GM12892 (cell line): ENCODE results near the gene RGS7.
A peak's percentile ranks its signal among the peaks of the same experiment; 100 is the strongest.
"Not testable (repeated sequence)": the region's sequence is repeated elsewhere in the genome, so short reads cannot be mapped to it uniquely, and the experiment has no call there.

ENCODE experiments used
- DNase-seq: peaks from one replicate; pipeline ENCODE4 v3.0.0; 2011; ENCODE audit not compliant: insufficient read length
- FAIRE-seq: peaks from 2 replicates; lab custom pipeline; 2011; peaks lifted over from hg19 to GRCh38; lab: Jason Lieb, UNC
- POLR2A ChIP-seq: IDR thresholded peaks from 2 replicates; pipeline ENCODE4 v1.6.1; 2011; ENCODE audit warnings: low read depth, low read length, control low read depth
- POLR2AphosphoS5 ChIP-seq: IDR thresholded peaks from 2 replicates; pipeline ENCODE4 v1.6.1; 2011; ENCODE audit warnings: low read depth, low read length, control low read depth
- TAF1 ChIP-seq: IDR thresholded peaks from 2 replicates; pipeline ENCODE4 v1.6.1; 2011; ENCODE audit warnings: low read depth, mild to moderate bottlenecking, control low read depth, low read length, borderline replicate concordance

Gene RGS7

DNA sequence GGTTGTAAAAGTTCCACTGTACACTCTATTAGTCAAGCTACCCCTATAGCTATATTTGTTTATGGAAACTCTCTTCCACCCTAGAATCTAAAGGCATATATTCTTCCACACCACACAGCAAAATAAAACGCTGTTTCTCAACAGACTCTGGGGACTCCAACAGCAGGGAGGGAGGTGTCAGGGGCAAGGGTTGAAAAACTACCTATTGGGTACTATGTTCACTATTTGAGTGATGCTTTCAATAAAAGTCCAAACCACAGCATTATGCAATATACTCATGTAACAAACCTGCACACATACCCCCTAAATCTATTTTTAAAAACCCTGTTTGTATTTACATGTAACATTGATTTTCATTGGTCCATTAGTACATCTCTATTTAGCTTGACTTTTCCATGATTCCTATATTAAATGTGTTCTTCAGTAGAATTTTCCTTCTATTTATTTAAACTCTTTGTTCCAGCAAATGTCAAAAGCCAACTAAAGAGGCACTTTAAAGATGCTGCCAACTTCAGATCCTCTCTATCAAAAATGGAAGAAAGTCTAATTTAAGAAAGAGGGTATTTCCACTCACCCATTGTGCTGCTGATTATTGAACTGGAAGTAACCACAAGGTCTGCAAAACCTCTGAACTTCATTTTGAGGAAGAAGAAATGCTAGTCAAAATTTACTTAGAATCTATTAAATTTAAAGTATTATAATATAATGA is 26.2 kb downstream of the RGS7 start:
- TF ChIP-seq POLR2AphosphoS5: no peak
- no peak for TF ChIP-seq TAF1
- TF ChIP-seq POLR2A: no peak
- DNase-seq (no peak), FAIRE-seq (peak; percentile 17)

DNA sequence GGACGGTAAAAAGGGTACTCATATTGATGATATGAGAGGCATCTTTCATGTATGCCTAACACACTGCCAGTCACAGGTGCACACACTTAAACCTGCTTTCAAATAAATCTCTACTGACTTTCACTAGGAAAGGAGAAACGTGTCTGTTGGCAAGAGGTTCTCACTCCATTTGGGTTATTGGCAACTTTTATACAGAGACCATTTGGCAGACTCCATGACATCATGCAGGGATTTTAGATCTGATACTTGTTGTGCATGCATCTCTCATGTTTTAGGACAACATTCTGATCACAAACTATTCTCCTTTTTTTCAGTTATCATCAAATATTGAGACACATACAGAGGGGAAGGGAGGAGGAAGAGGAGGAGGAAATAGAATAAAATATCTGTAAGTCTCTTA is 31.5 kb downstream of the RGS7 start:
- no peak for FAIRE-seq
- no peak for DNase-seq
- TF ChIP-seq TAF1 (no peak), POLR2AphosphoS5 (no peak), POLR2A (no peak)

GRCh38 chr1:241323514-241324195 is 33.4 kb downstream of the RGS7 start:
- DNase-seq: no peak
- FAIRE-seq: no peak
- no peak for TF ChIP-seq POLR2A
- no peak for TF ChIP-seq TAF1
- no peak for TF ChIP-seq POLR2AphosphoS5

DNA sequence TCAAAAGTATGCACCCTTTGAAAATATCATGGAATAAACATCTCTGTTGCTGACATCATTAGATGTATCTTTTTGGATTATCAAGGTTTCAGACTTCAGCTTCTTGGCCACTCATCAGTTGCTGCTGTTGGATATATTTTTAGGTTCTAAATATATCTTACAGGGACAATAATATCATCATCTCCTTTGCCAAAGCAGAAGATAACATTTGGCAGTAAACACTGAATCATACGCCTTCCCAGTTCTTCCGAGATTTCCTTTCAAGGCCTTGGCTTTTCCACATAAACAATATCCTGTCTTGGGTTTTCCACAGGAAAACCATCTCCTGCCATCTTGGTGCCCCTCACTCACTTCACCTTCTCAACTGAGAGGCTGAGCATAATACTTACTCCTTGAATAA is 39.3 kb downstream of the RGS7 start:
- TF ChIP-seq POLR2A: no peak
- TF ChIP-seq TAF1: no peak
- no peak for TF ChIP-seq POLR2AphosphoS5
- no peak for DNase-seq
- no peak for FAIRE-seq

DNA sequence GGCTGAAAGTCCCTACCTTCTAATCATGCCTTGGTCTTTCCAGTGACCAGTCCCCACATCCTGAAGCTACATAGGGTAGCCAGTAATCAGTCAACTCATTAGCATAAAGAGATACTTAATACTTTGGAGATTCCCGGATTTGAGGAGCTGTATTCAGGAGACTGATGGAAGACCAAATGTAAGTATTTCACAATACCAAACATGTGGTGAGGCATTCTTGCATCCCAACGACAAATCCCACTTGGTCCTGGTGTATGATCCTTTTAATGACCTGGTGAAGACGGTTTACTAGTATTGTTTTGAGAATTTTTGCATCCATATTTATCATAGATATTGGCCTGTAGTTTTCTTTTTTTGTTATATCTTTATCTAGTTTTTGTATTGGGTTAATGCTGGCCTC is 40.6 kb downstream of the RGS7 start:
- no peak for TF ChIP-seq POLR2A
- no peak for TF ChIP-seq POLR2AphosphoS5
- no peak for TF ChIP-seq TAF1
- DNase-seq (no peak), FAIRE-seq (no peak)

DNA sequence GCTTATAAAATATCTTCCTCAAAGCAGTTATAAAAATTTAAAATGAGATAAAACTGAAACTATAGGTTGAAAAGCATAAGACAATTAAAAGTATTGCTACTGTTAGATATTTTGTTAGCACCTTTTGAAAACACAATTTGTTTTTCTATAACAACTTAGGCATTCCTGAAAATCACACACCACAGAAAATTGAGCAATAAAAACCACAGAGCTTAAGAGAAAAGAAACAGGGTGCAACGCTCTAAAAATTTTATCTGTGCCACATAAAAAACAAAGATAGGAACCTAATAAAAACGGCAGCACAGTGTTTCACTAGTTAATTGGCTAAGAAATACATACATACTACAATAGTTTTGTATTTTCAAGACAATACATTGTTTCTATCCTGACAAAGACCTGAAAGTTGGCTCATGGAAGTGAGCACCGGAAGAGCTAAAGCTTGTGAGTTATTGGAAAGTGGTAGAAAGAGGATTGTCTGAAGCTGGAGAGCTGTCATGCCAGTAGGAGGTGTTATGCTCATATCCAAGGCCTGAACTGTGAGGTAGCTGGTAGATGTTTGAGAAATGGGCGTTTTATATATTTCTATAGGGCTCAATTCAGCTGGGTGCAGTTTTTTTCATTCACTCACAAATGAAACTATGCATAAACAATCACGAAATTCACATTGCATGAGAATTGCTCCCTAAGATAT is 45.8 kb downstream of the RGS7 start:
- DNase-seq (no peak), FAIRE-seq (no peak)
- TF ChIP-seq POLR2AphosphoS5 (no peak), TAF1 (no peak), POLR2A (no peak)

DNA sequence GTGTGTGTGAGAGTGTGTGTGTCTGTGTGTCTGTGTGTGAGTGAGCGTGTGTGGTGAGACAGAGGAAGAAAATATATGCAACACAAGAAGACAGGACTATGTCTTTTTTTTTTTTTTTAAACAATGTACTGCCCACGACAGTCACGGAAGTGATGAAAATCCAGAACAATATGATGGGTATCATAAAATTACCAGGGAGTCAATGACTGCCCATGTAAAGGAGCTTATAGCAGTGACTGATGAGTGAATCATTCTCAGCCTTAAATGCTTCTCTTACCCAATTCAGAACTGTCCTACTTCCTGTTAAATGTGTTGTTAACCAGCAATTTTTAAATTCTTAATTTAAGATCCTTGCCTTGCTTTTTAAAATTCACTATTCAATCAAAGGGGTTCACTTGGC is 46.6 kb downstream of the RGS7 start:
- TF ChIP-seq POLR2AphosphoS5: no peak
- TF ChIP-seq TAF1: no peak
- no peak for TF ChIP-seq POLR2A
- FAIRE-seq: no peak
- DNase-seq: no peak

- no peak for FAIRE-seq
- TF ChIP-seq POLR2A (no peak), TAF1 (no peak), POLR2AphosphoS5 (no peak)
- DNase-seq: no peak
Measured at GRCh38 chr1:241309651-241310050, 47.4 kb downstream of the RGS7 start.

GRCh38 chr1:241308471-241308870 is 48.5 kb downstream of the RGS7 start:
- DNase-seq (no peak), FAIRE-seq (no peak)
- TF ChIP-seq POLR2A: no peak
- no peak for TF ChIP-seq POLR2AphosphoS5
- no peak for TF ChIP-seq TAF1

DNA sequence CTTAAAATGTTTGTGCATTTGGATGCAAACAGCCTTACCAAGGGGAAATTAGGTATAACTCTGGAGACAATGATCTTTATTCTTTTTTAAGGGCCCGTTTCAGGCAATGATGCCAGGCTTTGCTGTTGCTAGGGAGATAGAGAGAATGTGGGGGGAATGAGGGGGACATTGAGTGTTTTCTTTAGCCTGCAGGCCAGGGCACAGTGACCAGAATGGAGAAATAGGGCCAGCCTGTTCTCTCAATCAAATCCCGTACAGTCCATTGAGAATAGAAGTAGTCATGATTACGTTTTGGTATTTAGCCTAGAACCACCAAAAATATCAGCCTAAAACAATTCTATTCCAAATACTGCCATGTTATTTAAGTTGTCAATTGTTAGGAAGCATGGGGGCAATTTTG is 49.0 kb downstream of the RGS7 start:
- FAIRE-seq: no peak
- no peak for DNase-seq
- no peak for TF ChIP-seq POLR2A
- no peak for TF ChIP-seq POLR2AphosphoS5
- TF ChIP-seq TAF1: no peak

DNA sequence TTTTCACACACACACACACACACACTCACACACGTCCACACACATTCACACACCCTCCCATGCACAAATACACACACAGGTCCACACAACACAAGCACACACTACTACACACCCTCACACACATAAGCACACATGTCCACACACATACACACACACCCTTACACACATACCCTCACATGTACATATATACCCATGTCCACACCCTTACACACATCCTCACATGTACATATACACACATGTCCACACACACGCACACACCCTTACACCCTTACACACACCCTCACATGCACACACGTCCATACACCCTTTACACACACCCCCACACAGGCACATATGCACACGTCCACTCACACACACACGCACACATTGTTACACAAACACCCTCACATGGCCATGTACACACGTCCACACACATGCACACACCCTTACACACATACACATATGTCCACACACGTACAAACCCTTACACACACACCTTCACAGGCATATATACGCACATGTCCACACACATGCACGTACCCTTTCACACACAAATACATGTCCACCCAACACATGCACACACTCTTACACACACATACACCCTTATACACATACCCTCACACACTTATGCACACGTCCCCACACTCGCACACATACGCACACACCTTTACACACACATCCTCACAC is 50.7 kb downstream of the RGS7 start:
- TF ChIP-seq TAF1: no peak
- no peak for TF ChIP-seq POLR2AphosphoS5
- no peak for TF ChIP-seq POLR2A
- FAIRE-seq (no peak), DNase-seq (no peak)

GRCh38 chr1:241302024-241302423 is 55.0 kb downstream of the RGS7 start:
- DNase-seq, FAIRE-seq: not testable (repeated sequence)
